K562 (cell line): ENCODE results near the gene CORIN. TPM values are rescaled to one million over a fixed set of nuclear protein-coding genes. Genes with fewer than 3 reads are reported as not detected.
A peak's percentile ranks its signal among the peaks of the same experiment; 100 is the strongest.

ENCODE experiments used
- ATAC-seq: fragments of 200-7000 bp; cut with Tn5 transposase; 3 replicates; pipeline ENCODE4 v1.9.1; 2020; ENCODE audit warnings: moderate library complexity
- BruUV-seq: library from RNA; stranded (reverse); fragments of 400-500 nt; replicated peaks from 2 replicates; lab custom pipeline; 2021; lab: Mats Ljungman, UMichigan
- CTCF ChIA-PET: fragments of 300-600 bp; formaldehyde crosslinking; extraction: SDS; loops from one replicate; lab custom pipeline; 2021; ENCODE audit warnings: low intra/inter-chr PET ratio; lab: Yijun Ruan, JAX
- POLR2A ChIA-PET: fragments of 300-600, 350-650 bp; sonication (Branson Sonifier 250); formaldehyde crosslinking; extraction: SDS; loops from one replicate; lab custom pipeline; 2021; ENCODE audit warnings: antibody characterized with exemption, inconsistent platforms; lab: Yijun Ruan, JAX
- DNase-seq, 4 experiments: peaks; one replicate each; pipeline versions ENCODE4 v3.0.0 to v3.0.0-alpha.2; 2011 to 2018; ENCODE audit warnings: low spot score in 3 of 4, mixed read lengths in 3 of 4; ENCODE audit errors: extremely low read depth in 1 of 4
- FAIRE-seq: peaks from 2 replicates; lab custom pipeline; 2011; peaks lifted over from hg19 to GRCh38; lab: Jason Lieb, UNC
- H2AFZ ChIP-seq: 2 replicates; pipeline ENCODE4 v1.6.0; 2011; ENCODE audit warnings: low read depth, low read length, control low read depth, inconsistent platforms
- H3K27ac ChIP-seq: fragments of 200-600 bp; 3 replicates; pipeline ENCODE4 v1.8.0; 2011; ENCODE audit warnings: low read depth, mild to moderate bottlenecking, control low read depth, inconsistent platforms, low read length, moderate library complexity, mixed read lengths; ENCODE audit errors: extremely low read depth
- H3K27me3 ChIP-seq, 2 experiments: fragments of 300-600 bp in 1 of 2; 2 replicates in 1 of 2; 3 replicates in 1 of 2; pipeline versions ENCODE4 v1.6.0 to v1.8.0; 2011; ENCODE audit warnings: inconsistent platforms in 2 of 2, low read length in 2 of 2, mild to moderate bottlenecking in 1 of 2, mixed read lengths in 1 of 2, moderate library complexity in 1 of 2; ENCODE audit not compliant: control insufficient read depth in 2 of 2, insufficient read depth in 2 of 2
- H3K36me3 ChIP-seq: fragments of 300-600 bp; 3 replicates; pipeline ENCODE4 v1.8.0; 2011; ENCODE audit warnings: mild to moderate bottlenecking, low read length, inconsistent platforms; ENCODE audit not compliant: control insufficient read depth, insufficient read depth
- H3K4me1 ChIP-seq, 2 experiments: fragments of 200-600 bp in 1 of 2; replicated peaks in 1 of 2; 2 replicates in 1 of 2; 3 replicates in 1 of 2; pipeline versions ENCODE4 v1.5.1 to v1.8.0; 2011; ENCODE audit warnings: inconsistent platforms in 2 of 2, low read length in 2 of 2, mild to moderate bottlenecking in 1 of 2, mixed read lengths in 1 of 2, moderate library complexity in 1 of 2; ENCODE audit not compliant: control insufficient read depth in 2 of 2, insufficient read depth in 2 of 2
- H3K4me2 ChIP-seq: 2 replicates; pipeline ENCODE4 v1.6.1; 2011; ENCODE audit warnings: low read length, control low read depth, inconsistent platforms, mixed read lengths; ENCODE audit not compliant: insufficient read depth
- H3K4me3 ChIP-seq: fragments of 200-600 bp; sonication (generic), shearing (Covaris generic); 2 replicates; pipeline ENCODE4 v1.5.1; 2016; ENCODE audit warnings: control low read depth, inconsistent platforms
- H3K79me2 ChIP-seq: fragments of 200-600 bp; 3 replicates; pipeline ENCODE4 v1.8.0; 2011; ENCODE audit warnings: low read length, inconsistent platforms; ENCODE audit not compliant: control insufficient read depth, insufficient read depth
- H3K9ac ChIP-seq, 2 experiments: 2 replicates each; pipeline versions ENCODE4 v1.6.0 to v1.6.1; 2011; ENCODE audit warnings: low read depth in 2 of 2, low read length in 2 of 2, control low read depth in 1 of 2, inconsistent platforms in 1 of 2, mild to moderate bottlenecking in 1 of 2, mixed read lengths in 1 of 2; ENCODE audit not compliant: insufficient read depth in 1 of 2
- H3K9me1 ChIP-seq: one replicate; pipeline ENCODE4 v1.6.0; 2011; ENCODE audit warnings: inconsistent platforms, mild to moderate bottlenecking, low read length, moderate library complexity; ENCODE audit not compliant: control insufficient read depth, insufficient read depth
- H3K9me3 ChIP-seq: replicated peaks from 2 replicates; pipeline ENCODE4 v1.5.1; 2011; ENCODE audit warnings: low read depth, low read length, inconsistent platforms; ENCODE audit not compliant: control insufficient read depth, insufficient read depth
- H4K20me1 ChIP-seq: replicated peaks from 2 replicates; pipeline ENCODE4 v1.6.1; 2011; ENCODE audit warnings: low read length, inconsistent platforms, mixed read lengths; ENCODE audit not compliant: control insufficient read depth, insufficient read depth
- ATF3 ChIP-seq, 2 experiments: fragments of 450-650 bp in 1 of 2; sonication (generic) in 1 of 2; formaldehyde crosslinking in 1 of 2; IDR thresholded peaks in 1 of 2; conservative IDR thresholded peaks in 1 of 2; 2 replicates each; pipeline versions ENCODE4 v1.6.1 to v1.8.1; 2016 to 2023; ENCODE audit warnings: mild to moderate bottlenecking in 2 of 2, moderate library complexity in 2 of 2, inconsistent platforms in 1 of 2, missing genetic modification reagents in 1 of 2
- EP300 ChIP-seq: IDR thresholded peaks from 2 replicates; pipeline ENCODE4 v1.6.1; 2012; ENCODE audit warnings: low read length, improper control_type of control experiment
- GABPA ChIP-seq: fragments of 200-800 bp; sonication (Bioruptor generic); conservative IDR thresholded peaks from 2 replicates; pipeline ENCODE4 v1.6.1; 2016; ENCODE audit warnings: low read depth, missing genetic modification characterization, missing compliant biosample characterization
- GTF2E2 ChIP-seq: fragments of 200-800 bp; sonication (Bioruptor generic); IDR thresholded peaks from 2 replicates; pipeline ENCODE4 v1.6.1; 2016; ENCODE audit warnings: missing genetic modification characterization, missing compliant biosample characterization
- LEF1 ChIP-seq: fragments of 450-650 bp; IDR thresholded peaks from 2 replicates; pipeline ENCODE4 v1.6.1; 2016; ENCODE audit warnings: mild to moderate bottlenecking
- MAFF ChIP-seq: IDR thresholded peaks from 2 replicates; pipeline ENCODE4 v1.6.1; 2012; ENCODE audit warnings: low read length, improper control_type of control experiment
- MAFG ChIP-seq: fragments of 450-650 bp; conservative IDR thresholded peaks from 2 replicates; pipeline ENCODE4 v1.6.1; 2016; ENCODE audit warnings: missing genetic modification characterization, missing compliant biosample characterization
- MAFK ChIP-seq: IDR thresholded peaks from 2 replicates; pipeline ENCODE4 v1.6.1; 2011; ENCODE audit warnings: low read length, improper control_type of control experiment
- NR1H2 ChIP-seq: sonication (generic); formaldehyde crosslinking; IDR thresholded peaks from 2 replicates; pipeline ENCODE4 v1.4.0; 2020; ENCODE audit warnings: mild to moderate bottlenecking, missing genetic modification reagents
- POLR3A ChIP-seq: IDR thresholded peaks from 2 replicates; pipeline ENCODE4 v1.6.1; 2011; ENCODE audit warnings: borderline replicate concordance, mild to moderate bottlenecking, moderate library complexity; ENCODE audit not compliant: insufficient read length, insufficient read depth; ENCODE audit errors: extremely low read depth
- SLC30A9 ChIP-seq: fragments of 250-450 bp; sonication (Bioruptor Pico); IDR thresholded peaks from 2 replicates; pipeline ENCODE4 v1.8.0; 2022; ENCODE audit warnings: mild to moderate bottlenecking, moderate library complexity
- STAT5A ChIP-seq: IDR thresholded peaks from 2 replicates; pipeline ENCODE4 v1.6.1; 2012; ENCODE audit warnings: low read length, inconsistent platforms, borderline replicate concordance
- TAF1 ChIP-seq: IDR thresholded peaks from 2 replicates; pipeline ENCODE4 v1.6.1; 2011; ENCODE audit warnings: mild to moderate bottlenecking, low read length, moderate library complexity; ENCODE audit not compliant: insufficient read depth, control insufficient read depth, severe bottlenecking; ENCODE audit errors: extremely low read depth
- TRIM28 ChIP-seq: fragments of 450-650 bp; IDR thresholded peaks from 2 replicates; pipeline ENCODE4 v1.6.1; 2017
- ZNF316 ChIP-seq: fragments of 450-650 bp; IDR thresholded peaks from 2 replicates; pipeline ENCODE4 v1.6.1; 2016
- ZNF511 ChIP-seq: sonication (generic); formaldehyde crosslinking; IDR thresholded peaks from 2 replicates; pipeline ENCODE4 v1.8.0; 2022; ENCODE audit warnings: mild to moderate bottlenecking, missing genetic modification reagents
- WGBS: fragments of 100-300 bp; shearing (Covaris generic); methylation state at CpG from one replicate; pipeline ENCODE4 v1.1.6; 2016; ENCODE audit warnings: low coverage, mixed read lengths; ENCODE audit not compliant: insufficient coverage; ENCODE audit errors: missing lambda C conversion rate; 5-methylcytosine and 5-hydroxymethylcytosine counted together
- in situ Hi-C: fragments of 300-500 bp; cut with MboI; formaldehyde crosslinking; loops from 4 replicates; pipeline ENCODE4 v1.15.0; 2018; ENCODE audit warnings: inconsistent platforms, mixed read lengths
- intact Hi-C: fragments of 100-400 bp; cut with micrococcal nuclease; formaldehyde crosslinking; loops from 2 replicates; pipeline ENCODE4 v1.14.2; 2022
- polyA plus RNA-seq, 8 experiments: library from polyadenylated mRNA; depleted of rRNA in 4 of 8; stranded (reverse) in 5 of 8; unstranded in 3 of 8; fragments of >200 nt; fragmentation: Nextera tagmentation in 2 of 8; fragmentation: Illumina TruSeq in 1 of 8; extraction: Ambion mirVana in 2 of 8; extraction: Trizol in 1 of 8; gene quantifications; 2 replicates each; pipeline versions ENCODE4 v1.2.1 to v1.2.3, GENCODE V29; 2011 to 2014; ENCODE audit warnings: inconsistent platforms in 1 of 8, missing spikeins in 1 of 8
- total RNA-seq, 7 experiments: library from RNA; depleted of rRNA in 6 of 7; stranded (reverse); fragments of >200 nt in 6 of 7; fragmentation: Illumina TruSeq in 2 of 7; extraction: Trizol in 2 of 7; gene quantifications; 2 replicates each; pipeline versions ENCODE4 v1.2.1 to v1.2.3, GENCODE V29; 2011 to 2021; ENCODE audit warnings: low replicate concordance in 1 of 7
- TF ChIP-seq, protein P1 (sequence below): fragments of 250-450 bp; sonication (Bioruptor Pico); IDR thresholded peaks from 2 replicates; pipeline ENCODE4 v1.5.0; 2021

The CORIN gene
- total and polyA plus RNA-seq, 9 of the 15 experiments (the other 6 are each of a cell fraction or from before 2014, with no cell fraction given): 0.04 to 0.31 (median 0.08) TPM; not detected in 4

GRCh38 chr4:47835494-47835893, 2.4 kb downstream of the CORIN start (continued):
- TF ChIP-seq, protein P1, sequence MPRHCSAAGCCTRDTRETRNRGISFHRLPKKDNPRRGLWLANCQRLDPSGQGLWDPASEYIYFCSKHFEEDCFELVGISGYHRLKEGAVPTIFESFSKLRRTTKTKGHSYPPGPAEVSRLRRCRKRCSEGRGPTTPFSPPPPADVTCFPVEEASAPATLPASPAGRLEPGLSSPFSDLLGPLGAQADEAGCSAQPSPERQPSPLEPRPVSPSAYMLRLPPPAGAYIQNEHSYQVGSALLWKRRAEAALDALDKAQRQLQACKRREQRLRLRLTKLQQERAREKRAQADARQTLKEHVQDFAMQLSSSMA (CRISPR knock-in tag): no peak
- TF ChIP-seq ZNF511 (CRISPR knock-in tag): no peak

DNA sequence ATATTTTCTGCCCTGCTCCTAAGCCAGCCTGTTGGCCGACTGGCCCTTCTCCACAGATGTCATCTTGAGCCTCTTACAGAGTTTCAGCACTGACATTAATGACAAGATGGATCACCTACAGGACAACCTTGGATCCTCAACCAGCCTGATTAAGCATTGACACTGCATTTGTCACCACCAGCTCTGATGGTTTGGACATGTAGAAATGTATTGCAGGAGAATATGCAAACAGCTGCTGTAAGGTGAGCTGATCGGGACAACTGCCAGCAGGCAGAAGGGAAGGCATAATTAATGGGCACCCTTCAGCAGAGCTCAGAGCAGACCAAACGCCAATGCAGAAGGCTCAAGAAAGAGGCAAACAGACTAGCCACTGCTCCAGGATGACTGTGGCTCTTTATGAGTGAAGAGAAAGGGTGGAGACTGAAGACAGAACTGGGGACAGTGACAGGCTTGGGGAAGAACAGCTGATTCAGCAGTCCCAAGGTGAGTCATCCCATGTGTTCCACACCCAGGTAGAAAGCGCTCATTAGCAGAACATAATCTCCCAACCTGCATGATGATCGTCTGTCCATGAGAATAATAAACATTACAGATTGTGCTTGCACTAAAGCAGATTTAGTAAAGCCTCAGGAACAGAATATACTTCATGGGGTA, 6.7 kb downstream of the CORIN start:
- 2% methylated on average over 5 of the region's 5 CpGs for WGBS
- no peaks in the 10 kb centered on the region for H3K9me3 ChIP-seq
- ChIA-PET CTCF (no interaction called here), POLR2A (interaction anchor here (1.0 kb wide), 1 partner anchor 11 kb away, joined by 3 read pairs; no protein-coding TSS in a partner anchor)
- no peak overlapping the region for H3K4me3 ChIP-seq
- no peak for FAIRE-seq
- no peak overlapping the region for H3K27ac ChIP-seq
- no peak overlapping the region for H3K4me2 ChIP-seq
- H3K9ac ChIP-seq: no peak overlapping the region
- H3K9me1 ChIP-seq: no peaks in the 10 kb centered on the region
- no peaks in the 10 kb centered on the region; a peak in 1 of 5 replicates for H3K27me3 ChIP-seq
- no peaks in the 10 kb centered on the region for H3K4me1 ChIP-seq
- no peaks in the 10 kb centered on the region for H3K36me3 ChIP-seq
- no peak overlapping the region for H2AFZ ChIP-seq
- ATAC-seq: no peak; the same call in 2 of the 3 replicates
- H3K79me2 ChIP-seq: no peaks in the 10 kb centered on the region
- in situ Hi-C loops (no loop called here), intact Hi-C loops (no loop called here)
- no TSS peak for BruUV-seq
- no peaks in the 10 kb centered on the region for H4K20me1 ChIP-seq
- no peak for DNase-seq
- TF ChIP-seq ZNF316: peak; percentile 89
- TF ChIP-seq GTF2E2 (tag): no peak
- TF ChIP-seq MAFG (tag): peak; percentile 74
- TF ChIP-seq TRIM28: no peak
- peak; percentile 78 for TF ChIP-seq MAFK
- no peak for TF ChIP-seq POLR3A
- no peak for TF ChIP-seq GABPA (tag)
- peak; percentile 58 for TF ChIP-seq MAFF
- no peak for TF ChIP-seq SLC30A9 (CRISPR knock-in tag)
- TF ChIP-seq LEF1: no peak
- TF ChIP-seq ATF3 (IDR thresholded peaks at IDR 0.05): 0 out of 2 replicates have a peak, but pooled peaks have one; percentile 27
- TF ChIP-seq ATF3 (CRISPR knock-in tag; conservative IDR thresholded peaks at IDR 0.05): no peak
- no peak for TF ChIP-seq EP300
- no peak for TF ChIP-seq STAT5A
- TF ChIP-seq TAF1: no peak
- no peak for TF ChIP-seq NR1H2
